ENCODE results near the gene GPX2. TPM values are rescaled to one million over a fixed set of nuclear protein-coding genes. Genes with fewer than 3 reads are reported as not detected.

Gene GPX2
- total and polyA plus RNA-seq, 10 of the 15 experiments (the other 5 are each of a cell fraction or from before 2014, with no cell fraction given): not detected

DNA sequence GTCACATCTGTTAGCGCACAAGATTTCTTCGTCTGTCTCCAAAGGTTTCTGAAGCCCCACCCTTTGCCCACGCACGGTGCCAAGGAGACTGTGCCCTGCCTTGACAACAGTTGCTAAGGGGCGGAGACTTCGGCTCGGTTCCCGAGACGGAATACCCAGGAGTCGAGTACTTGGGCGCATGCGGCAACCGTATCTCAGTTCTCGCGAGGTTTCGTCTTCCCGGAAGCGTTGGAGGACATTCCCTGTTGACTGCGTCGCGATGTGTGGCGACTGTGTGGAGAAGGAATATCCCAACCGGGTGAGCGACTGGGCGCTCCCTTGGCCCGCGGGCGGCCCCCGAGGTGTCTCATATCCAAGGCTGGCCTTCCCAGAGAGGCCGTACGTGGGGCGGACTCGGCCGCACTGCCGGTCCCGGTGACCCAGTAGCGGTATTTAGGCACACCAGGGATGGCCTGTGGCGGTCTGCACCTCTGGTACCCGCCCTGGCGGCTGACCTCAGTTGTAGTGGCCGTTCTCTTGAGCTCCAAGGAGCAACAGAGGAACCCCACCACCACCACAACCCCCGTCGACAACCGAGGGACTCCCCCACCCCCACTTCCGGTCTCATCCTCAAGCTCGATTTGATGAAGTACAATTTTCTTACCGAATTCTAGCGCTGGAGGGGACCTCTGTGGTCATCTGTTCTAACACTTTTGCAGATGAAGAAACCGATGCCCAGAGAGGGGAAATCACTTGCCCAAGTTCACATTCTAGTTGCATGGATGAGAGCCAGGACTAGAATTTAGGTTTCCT, 28.1 kb downstream of the GPX2 start, which contains the start of gene CHURC1:
Gene CHURC1, plus strand, starts transcription at position 219 of the 792 bp plus-strand sequence. Its CDS starts 41 bp downstream, at position 260.
- Histone ChIP-seq H3K4me1 (ENCODE audit: control insufficient read depth, insufficient read depth, low read length) (peaks cover 5% of the 10 kb centered on the region; the same call in 1 of the 2 replicates), H3K36me3 (ENCODE audit: control insufficient read depth in 2 of 2, insufficient read depth in 2 of 2, low read length in 1 of 2) (no peaks in the 10 kb centered on the region; a peak in 1 of 4 replicates), H3K9ac (ENCODE audit: control insufficient read depth, insufficient read depth, low read length) (peak within 1 kb of the TSS; percentile 98), H3K27me3 (replicated peaks in 1 of 2; ENCODE audit: control insufficient read depth in 2 of 2, insufficient read depth in 2 of 2, low read length in 1 of 2) (no peaks in the 10 kb centered on the region), H3K27ac (ENCODE audit: control insufficient read depth, insufficient read depth) (peak within 1 kb of the TSS; percentile 98), H3K4me3 (peak within 1 kb of the TSS; percentile 79), H3K4me2 (ENCODE audit: control insufficient read depth, insufficient read depth) (peak within 1 kb of the TSS; percentile 92), H3K79me2 (ENCODE audit: control insufficient read depth, insufficient read depth, low read length) (peaks cover 49% of the 10 kb centered on the region), H3K9me3 (replicated peaks; ENCODE audit: control insufficient read depth, insufficient read depth, low read length) (no peaks in the 10 kb centered on the region; the same call in 1 of the 3 replicates), H4K20me1 (ENCODE audit: control insufficient read depth, insufficient read depth) (no peaks in the 10 kb centered on the region), H2AFZ (ENCODE audit: control insufficient read depth, low read depth, low read length) (peak within 1 kb of the TSS; percentile 89)
- intact Hi-C loops (cut with micrococcal nuclease; ENCODE audit: unreplicated experiment) (loop anchor here (2.0 kb wide), 1 partner anchor 72 kb away; the partner anchor contains the start of gene FNTB), in situ Hi-C loops (cut with MboI) (no loop called here)
- ChIA-PET RAD21 (ENCODE audit: unreplicated experiment) (interaction anchor here (0.6 to 2.2 kb wide), 12 partner anchors 10 to 501 kb away, joined by 3 to 9 read pairs (median 4); partner anchors contain the start of gene FNTB), CTCF (interaction anchor here (0.7 to 2.8 kb wide), 14 partner anchors 10 to 105 kb away, joined by 3 to 10 read pairs (median 4); partner anchors contain the start of gene FNTB), SMC1A (ENCODE audit: uncharacterized antibody, unreplicated experiment) (interaction anchor here (0.8 to 2.8 kb wide), 10 partner anchors 10 to 102 kb away, joined by 3 to 12 read pairs (median 4); partner anchors contain the start of gene FNTB), POLR2A (interaction anchor here (0.6 to 2.3 kb wide), 7 partner anchors 10 to 734 kb away, joined by 4 to 15 read pairs (median 9); no protein-coding TSS in a partner anchor)
- no TSS peak for BruUV-seq (replicated peaks)
- ATAC-seq (peak; percentile 98), FAIRE-seq (peak; percentile 38), DNase-seq (ENCODE audit: low read depth, low spot score) (peak; percentile 93)
- WGBS (ENCODE audit: insufficient coverage, insufficient replicate concordance, low lambda C conversion rate, missing lambda C conversion rate): 2% methylated on average over 47 of the region's 49 CpGs
- TF ChIP-seq, protein P1, sequence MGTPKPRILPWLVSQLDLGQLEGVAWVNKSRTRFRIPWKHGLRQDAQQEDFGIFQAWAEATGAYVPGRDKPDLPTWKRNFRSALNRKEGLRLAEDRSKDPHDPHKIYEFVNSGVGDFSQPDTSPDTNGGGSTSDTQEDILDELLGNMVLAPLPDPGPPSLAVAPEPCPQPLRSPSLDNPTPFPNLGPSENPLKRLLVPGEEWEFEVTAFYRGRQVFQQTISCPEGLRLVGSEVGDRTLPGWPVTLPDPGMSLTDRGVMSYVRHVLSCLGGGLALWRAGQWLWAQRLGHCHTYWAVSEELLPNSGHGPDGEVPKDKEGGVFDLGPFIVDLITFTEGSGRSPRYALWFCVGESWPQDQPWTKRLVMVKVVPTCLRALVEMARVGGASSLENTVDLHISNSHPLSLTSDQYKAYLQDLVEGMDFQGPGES (IDR thresholded peaks at IDR 0.05): no peak
- TF ChIP-seq RCOR1 (conservative IDR thresholded peaks at IDR 0.05; ENCODE audit: low read depth, low read length): 0 out of 2 replicates have a peak, but pooled peaks have one; percentile 65
- no peak for TF ChIP-seq CHD1 (IDR thresholded peaks at IDR 0.05; ENCODE audit: low read depth, low read length)
- TF ChIP-seq, protein P2, sequence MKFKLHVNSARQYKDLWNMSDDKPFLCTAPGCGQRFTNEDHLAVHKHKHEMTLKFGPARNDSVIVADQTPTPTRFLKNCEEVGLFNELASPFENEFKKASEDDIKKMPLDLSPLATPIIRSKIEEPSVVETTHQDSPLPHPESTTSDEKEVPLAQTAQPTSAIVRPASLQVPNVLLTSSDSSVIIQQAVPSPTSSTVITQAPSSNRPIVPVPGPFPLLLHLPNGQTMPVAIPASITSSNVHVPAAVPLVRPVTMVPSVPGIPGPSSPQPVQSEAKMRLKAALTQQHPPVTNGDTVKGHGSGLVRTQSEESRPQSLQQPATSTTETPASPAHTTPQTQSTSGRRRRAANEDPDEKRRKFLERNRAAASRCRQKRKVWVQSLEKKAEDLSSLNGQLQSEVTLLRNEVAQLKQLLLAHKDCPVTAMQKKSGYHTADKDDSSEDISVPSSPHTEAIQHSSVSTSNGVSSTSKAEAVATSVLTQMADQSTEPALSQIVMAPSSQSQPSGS (IDR thresholded peaks at IDR 0.05; ENCODE audit: low read length): no peak
- no peak; the same call in 1 of the 2 replicates for TF ChIP-seq JUNB (IDR thresholded peaks at IDR 0.05)
- TF ChIP-seq, protein P3, sequence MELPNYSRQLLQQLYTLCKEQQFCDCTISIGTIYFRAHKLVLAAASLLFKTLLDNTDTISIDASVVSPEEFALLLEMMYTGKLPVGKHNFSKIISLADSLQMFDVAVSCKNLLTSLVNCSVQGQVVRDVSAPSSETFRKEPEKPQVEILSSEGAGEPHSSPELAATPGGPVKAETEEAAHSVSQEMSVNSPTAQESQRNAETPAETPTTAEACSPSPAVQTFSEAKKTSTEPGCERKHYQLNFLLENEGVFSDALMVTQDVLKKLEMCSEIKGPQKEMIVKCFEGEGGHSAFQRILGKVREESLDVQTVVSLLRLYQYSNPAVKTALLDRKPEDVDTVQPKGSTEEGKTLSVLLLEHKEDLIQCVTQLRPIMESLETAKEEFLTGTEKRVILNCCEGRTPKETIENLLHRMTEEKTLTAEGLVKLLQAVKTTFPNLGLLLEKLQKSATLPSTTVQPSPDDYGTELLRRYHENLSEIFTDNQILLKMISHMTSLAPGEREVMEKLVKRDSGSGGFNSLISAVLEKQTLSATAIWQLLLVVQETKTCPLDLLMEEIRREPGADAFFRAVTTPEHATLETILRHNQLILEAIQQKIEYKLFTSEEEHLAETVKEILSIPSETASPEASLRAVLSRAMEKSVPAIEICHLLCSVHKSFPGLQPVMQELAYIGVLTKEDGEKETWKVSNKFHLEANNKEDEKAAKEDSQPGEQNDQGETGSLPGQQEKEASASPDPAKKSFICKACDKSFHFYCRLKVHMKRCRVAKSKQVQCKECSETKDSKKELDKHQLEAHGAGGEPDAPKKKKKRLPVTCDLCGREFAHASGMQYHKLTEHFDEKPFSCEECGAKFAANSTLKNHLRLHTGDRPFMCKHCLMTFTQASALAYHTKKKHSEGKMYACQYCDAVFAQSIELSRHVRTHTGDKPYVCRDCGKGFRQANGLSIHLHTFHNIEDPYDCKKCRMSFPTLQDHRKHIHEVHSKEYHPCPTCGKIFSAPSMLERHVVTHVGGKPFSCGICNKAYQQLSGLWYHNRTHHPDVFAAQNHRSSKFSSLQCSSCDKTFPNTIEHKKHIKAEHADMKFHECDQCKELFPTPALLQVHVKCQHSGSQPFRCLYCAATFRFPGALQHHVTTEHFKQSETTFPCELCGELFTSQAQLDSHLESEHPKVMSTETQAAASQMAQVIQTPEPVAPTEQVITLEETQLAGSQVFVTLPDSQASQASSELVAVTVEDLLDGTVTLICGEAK (IDR thresholded peaks at IDR 0.05; ENCODE audit: borderline replicate concordance): peak; percentile 80
- TF ChIP-seq BMI1 (IDR thresholded peaks at IDR 0.05; ENCODE audit: borderline replicate concordance): peak; percentile 94
- TF ChIP-seq, protein P4, sequence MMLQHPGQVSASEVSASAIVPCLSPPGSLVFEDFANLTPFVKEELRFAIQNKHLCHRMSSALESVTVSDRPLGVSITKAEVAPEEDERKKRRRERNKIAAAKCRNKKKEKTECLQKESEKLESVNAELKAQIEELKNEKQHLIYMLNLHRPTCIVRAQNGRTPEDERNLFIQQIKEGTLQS (IDR thresholded peaks at IDR 0.05; ENCODE audit: borderline replicate concordance, extremely low read depth, low read depth, low read length): no peak
- 0 out of 2 replicates have a peak, but pooled peaks have one; percentile 22 for TF ChIP-seq TBL1XR1 (IDR thresholded peaks at IDR 0.05; ENCODE audit: low read depth, low read length)
- peak; percentile 90 for TF ChIP-seq KLF5 (IDR thresholded peaks at IDR 0.05; ENCODE audit: partially characterized antibody)
- 0 out of 2 replicates have a peak, but pooled peaks have one; percentile 23 for TF ChIP-seq TARDBP (IDR thresholded peaks at IDR 0.05; ENCODE audit: borderline replicate concordance)
- TF ChIP-seq KDM1A (IDR thresholded peaks at IDR 0.05; ENCODE audit: borderline replicate concordance): no peak

Measured in GM12878 (cell line).